Ovary (tissue), 9 donors: ENCODE results near the gene SERPINA9. TPM values are rescaled to one million over a fixed set of nuclear protein-coding genes. Genes with fewer than 3 reads are reported as not detected.

Source experiments
- DNase-seq, 5 donors: peaks; one replicate each; pipeline ENCODE4 v3.0.0-alpha.2; 2019 to 2020
- H3K27ac ChIP-seq, 2 donors: fragments of 200-600 bp; one replicate each; pipeline versions ENCODE4 v1.5.1 to v1.8.0; 2019 to 2022
- H3K27me3 ChIP-seq: fragments of 200-600 bp; one replicate; pipeline ENCODE4 v1.8.0; 2022
- H3K36me3 ChIP-seq: fragments of 200-600 bp; sonication (generic); one replicate; pipeline ENCODE4 v1.5.1; 2019
- H3K4me1 ChIP-seq: one replicate; pipeline ENCODE4 v1.8.1; 2013; ENCODE audit warnings: mild to moderate bottlenecking, moderate library complexity; ENCODE audit not compliant: insufficient read depth
- H3K4me3 ChIP-seq: fragments of 200-600 bp; sonication (generic); one replicate; pipeline ENCODE4 v1.5.1; 2017
- H3K9me3 ChIP-seq, 2 donors: fragments of 200-600 bp in 1 of 2; sonication (generic) in 1 of 2; one replicate each; pipeline versions ENCODE4 v1.5.1 to v1.8.1; 2013 to 2019; ENCODE audit warnings: mild to moderate bottlenecking in 1 of 2, moderate library complexity in 1 of 2
- EP300 ChIP-seq: sonication (generic); formaldehyde crosslinking; IDR thresholded peaks from one replicate; pipeline ENCODE4 v1.6.1; 2017; ENCODE audit warnings: antibody characterized with exemption
- POLR2A ChIP-seq: fragments of 450-650 bp; IDR thresholded peaks from one replicate; pipeline ENCODE4 v1.6.1; 2017; ENCODE audit warnings: antibody characterized with exemption, mild to moderate bottlenecking, moderate library complexity
- WGBS, 3 donors: extraction: QIAGEN DNeasy Blood & Tissue Kit in 1 of 3; methylation state at CpG; one replicate each; pipeline versions ENCODE4 v1.1.5 to v1.1.7; 2013 to 2017; 5-methylcytosine and 5-hydroxymethylcytosine counted together
- intact Hi-C, 4 donors: fragments of 100-400 bp; cut with DNase I; formaldehyde crosslinking; loops; one replicate each; pipeline versions ENCODE4 v1.11.0 to v1.15.1; 2022 to 2023
- polyA plus RNA-seq, 2 donors: library from polyadenylated mRNA; stranded (reverse); fragments of 200-250 nt in 1 of 2; fragments of 350-450 nt in 1 of 2; fragmentation: Illumina TruSeq in 1 of 2; extraction: RNeasy Lipid Tissue Mini Kit (QIAGEN cat#74804) in 1 of 2; gene quantifications; one replicate each; pipeline ENCODE4 v1.2.3, GENCODE V29; 2013 to 2014
- total RNA-seq, 7 donors: library from RNA; depleted of rRNA in 2 of 7; stranded (reverse); fragments of >200 nt in 2 of 7; fragmentation: NEBNext Ultra II Directional in 3 of 7; extraction: Animal tissue kit (Norgen Biotek cat#: 25700) in 3 of 7; gene quantifications; one replicate each; pipeline versions ENCODE4 v1.1.0 to v1.2.4, GENCODE V29; 2016 to 2023
- TF ChIP-seq, protein P1 (sequence below), 3 donors: fragments of 450-650 bp in 2 of 3; fragments of 200-600 bp in 1 of 3; IDR thresholded peaks; one replicate each; pipeline versions ENCODE4 v1.5.1 to v1.8.0; 2016 to 2022; ENCODE audit warnings: antibody characterized with exemption in 3 of 3, mild to moderate bottlenecking in 1 of 3
- donor health status: DM: no; HTN: no; CAD: no; lungs with moderate emphysema.
- donor health status: DM: no; HTN: no; CAD: no.
- donor health status: Bipolar disorder and iron deficiency.
- donor health status: DM: yes; HTN: yes; CAD: no.
- donor health status: DM: no; HTN: no; CAD: no.
- donor health status: DM: yes; HTN: yes; CAD: no.

The SERPINA9 gene
- total and polyA plus RNA-seq, 9 donors = not detected

DNA sequence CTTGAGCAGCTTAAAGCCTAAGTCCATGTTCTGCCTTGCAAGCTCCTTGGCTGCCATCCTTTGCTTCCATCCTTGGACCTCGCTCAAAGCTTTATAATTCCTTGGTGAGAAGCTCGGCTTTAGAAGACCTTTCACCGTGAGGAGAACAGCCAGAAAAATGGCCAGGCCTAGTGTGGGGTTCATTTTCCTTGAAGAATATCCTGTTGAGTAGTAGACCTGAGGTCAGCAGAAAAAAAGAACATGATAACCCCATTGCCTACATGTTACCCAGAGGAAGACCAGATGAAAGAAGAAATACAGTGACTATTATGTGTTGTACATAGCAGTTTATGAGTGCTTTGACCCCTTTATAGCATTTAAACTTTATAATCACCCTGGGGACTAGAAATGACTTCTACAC is 22.2 kb upstream of the SERPINA9 start:
- TF ChIP-seq POLR2A (no peak), EP300 (no peak)
- TF ChIP-seq, protein P1, sequence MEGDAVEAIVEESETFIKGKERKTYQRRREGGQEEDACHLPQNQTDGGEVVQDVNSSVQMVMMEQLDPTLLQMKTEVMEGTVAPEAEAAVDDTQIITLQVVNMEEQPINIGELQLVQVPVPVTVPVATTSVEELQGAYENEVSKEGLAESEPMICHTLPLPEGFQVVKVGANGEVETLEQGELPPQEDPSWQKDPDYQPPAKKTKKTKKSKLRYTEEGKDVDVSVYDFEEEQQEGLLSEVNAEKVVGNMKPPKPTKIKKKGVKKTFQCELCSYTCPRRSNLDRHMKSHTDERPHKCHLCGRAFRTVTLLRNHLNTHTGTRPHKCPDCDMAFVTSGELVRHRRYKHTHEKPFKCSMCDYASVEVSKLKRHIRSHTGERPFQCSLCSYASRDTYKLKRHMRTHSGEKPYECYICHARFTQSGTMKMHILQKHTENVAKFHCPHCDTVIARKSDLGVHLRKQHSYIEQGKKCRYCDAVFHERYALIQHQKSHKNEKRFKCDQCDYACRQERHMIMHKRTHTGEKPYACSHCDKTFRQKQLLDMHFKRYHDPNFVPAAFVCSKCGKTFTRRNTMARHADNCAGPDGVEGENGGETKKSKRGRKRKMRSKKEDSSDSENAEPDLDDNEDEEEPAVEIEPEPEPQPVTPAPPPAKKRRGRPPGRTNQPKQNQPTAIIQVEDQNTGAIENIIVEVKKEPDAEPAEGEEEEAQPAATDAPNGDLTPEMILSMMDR (IDR thresholded peaks at IDR 0.05) = no peak
- no peaks in the 10 kb centered on the region for H3K27me3 ChIP-seq
- intact Hi-C loops = no loop called here

DNA sequence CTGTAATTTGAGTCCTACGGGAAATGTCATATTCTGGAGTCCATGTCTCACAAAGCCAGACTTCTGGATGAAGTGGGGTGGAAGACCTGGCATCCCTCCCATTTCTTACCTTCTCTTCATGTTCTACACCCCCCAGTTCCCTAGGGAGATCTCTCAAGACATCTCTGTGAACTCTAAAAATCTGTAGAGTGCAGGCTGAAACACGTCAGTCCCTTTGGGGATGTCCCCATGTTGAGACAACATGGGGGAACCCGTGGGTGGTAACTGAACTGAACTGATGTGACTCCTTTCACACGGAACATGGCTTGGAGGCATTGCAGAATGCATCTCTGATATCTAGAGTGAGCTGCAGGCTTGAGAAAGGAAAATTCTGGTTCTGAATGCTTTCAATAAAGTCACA is 18.1 kb upstream of the SERPINA9 start:
- TF ChIP-seq EP300 (no peak), POLR2A (no peak)
- TF ChIP-seq, protein P1 (IDR thresholded peaks at IDR 0.05) = no peak
- Histone ChIP-seq H3K4me3 (no peak overlapping the region), H3K36me3 (no peaks in the 10 kb centered on the region), H3K27ac (no peak overlapping the region), H3K9me3 (no peaks in the 10 kb centered on the region), H3K4me1 (no peaks in the 10 kb centered on the region), H3K27me3 (no peaks in the 10 kb centered on the region)
- 67 to 78% (median 68%) methylated on average over 4 of the region's 4 CpGs for WGBS, 3 donors
- intact Hi-C loops = no loop called here
- no peak for DNase-seq

More for the DNA sequence above, 22.2 kb upstream of the SERPINA9 start:
- Histone ChIP-seq H3K4me1 (no peaks in the 10 kb centered on the region), H3K36me3 (no peaks in the 10 kb centered on the region), H3K4me3 (no peak overlapping the region), H3K27ac (no peak overlapping the region), H3K9me3 (no peaks in the 10 kb centered on the region)
- WGBS, 3 donors = 86 to 93% (median 87%) methylated on average over 3 of the region's 3 CpGs
- DNase-seq = no peak

DNA sequence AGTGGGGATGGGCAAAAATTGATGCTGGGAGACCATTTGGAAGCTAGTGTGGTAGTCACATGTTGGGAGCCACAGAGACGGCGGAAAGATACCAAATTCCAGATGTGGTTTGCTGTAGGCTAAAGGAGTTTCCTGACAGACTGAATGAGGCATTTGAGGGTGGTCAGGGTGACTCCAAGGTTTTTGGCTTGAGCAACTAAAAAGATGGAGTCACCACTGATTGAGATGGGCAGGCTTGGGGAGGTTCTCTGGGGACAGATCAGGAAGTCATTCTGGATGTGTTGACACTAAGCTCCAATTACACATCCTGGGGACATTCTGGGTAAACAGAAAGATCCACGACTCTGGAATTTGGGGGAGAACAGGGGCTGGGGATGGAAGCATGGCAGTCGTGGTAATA is 15.5 kb upstream of the SERPINA9 start:
- TF ChIP-seq POLR2A = no peak
- TF ChIP-seq, protein P1 (IDR thresholded peaks at IDR 0.05) = no peak
- no peak overlapping the region for H3K27ac ChIP-seq
- intact Hi-C loops = no loop called here
- no peaks in the 10 kb centered on the region for H3K36me3 ChIP-seq
- no peaks in the 10 kb centered on the region for H3K9me3 ChIP-seq
- no peaks in the 10 kb centered on the region for H3K27me3 ChIP-seq
- 48 to 55% (median 49%) methylated on average over 4 of the region's 4 CpGs for WGBS, 3 donors
- no peak for DNase-seq
- no peaks in the 10 kb centered on the region for H3K4me1 ChIP-seq
- H3K4me3 ChIP-seq = no peak overlapping the region

DNA sequence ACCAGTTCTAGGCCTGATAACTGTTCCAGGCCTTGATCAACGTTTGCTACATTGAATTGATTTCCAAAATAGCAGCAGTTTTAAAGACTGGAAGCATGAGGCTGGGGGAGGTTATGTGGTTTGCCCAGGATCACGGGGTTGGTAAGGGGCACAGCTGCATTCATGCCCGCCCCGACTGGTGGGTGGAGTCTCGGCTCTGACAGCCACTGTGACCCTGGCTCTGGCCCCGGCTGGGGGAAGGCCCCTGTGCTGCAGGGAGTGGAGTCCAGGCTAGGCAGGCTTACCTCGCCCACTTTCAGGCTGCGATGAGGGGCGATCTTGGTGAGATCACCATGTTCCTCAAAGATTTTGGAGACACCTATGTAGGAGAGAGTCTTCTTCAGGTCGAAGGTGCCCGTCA is 13.3 kb upstream of the SERPINA9 start:
- WGBS, 3 donors = 69 to 80% (median 73%) methylated on average over 11 of the region's 11 CpGs
- no peaks in the 10 kb centered on the region for H3K36me3 ChIP-seq
- DNase-seq = no peak
- H3K27me3 ChIP-seq = no peaks in the 10 kb centered on the region
- no peak overlapping the region for H3K27ac ChIP-seq
- intact Hi-C loops = loop anchor here in 1 of 4 donors (5.0 kb wide), 1 partner anchor 193 kb away; no protein-coding TSS in a partner anchor
- TF ChIP-seq EP300 = no peak
- TF ChIP-seq POLR2A = no peak
- TF ChIP-seq, protein P1 (IDR thresholded peaks at IDR 0.05) = no peak
- peaks cover 1% of the 10 kb centered on the region for H3K4me1 ChIP-seq
- no peaks in the 10 kb centered on the region for H3K9me3 ChIP-seq
- no peak overlapping the region for H3K4me3 ChIP-seq
